ENCODE measurements around the gene MRRF.

MRRF gene

DNA sequence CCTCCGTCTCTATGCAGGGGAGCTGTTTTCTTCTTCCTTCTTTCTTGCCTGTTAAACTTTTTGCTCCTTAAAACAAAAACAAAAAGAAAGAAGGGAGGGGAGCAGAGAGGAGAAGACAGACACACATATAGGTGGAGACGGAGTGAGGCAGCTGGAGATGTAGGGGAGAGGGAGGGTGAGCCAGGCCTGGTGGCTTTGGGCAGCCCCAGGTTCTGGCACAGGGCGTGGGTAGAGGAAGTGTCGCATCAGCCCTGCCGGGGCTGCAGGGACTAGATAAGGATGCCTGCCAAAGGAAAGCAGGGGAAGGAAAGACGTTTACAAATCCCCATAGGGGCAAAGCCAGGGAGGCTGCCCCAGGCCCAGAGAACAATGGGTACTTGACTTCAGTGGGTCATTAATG lies 67.4 kb downstream of the MRRF start:
- DNase-seq (ENCODE audit: low read depth in 2 of 2, low spot score in 1 of 2) = no peak

DNA sequence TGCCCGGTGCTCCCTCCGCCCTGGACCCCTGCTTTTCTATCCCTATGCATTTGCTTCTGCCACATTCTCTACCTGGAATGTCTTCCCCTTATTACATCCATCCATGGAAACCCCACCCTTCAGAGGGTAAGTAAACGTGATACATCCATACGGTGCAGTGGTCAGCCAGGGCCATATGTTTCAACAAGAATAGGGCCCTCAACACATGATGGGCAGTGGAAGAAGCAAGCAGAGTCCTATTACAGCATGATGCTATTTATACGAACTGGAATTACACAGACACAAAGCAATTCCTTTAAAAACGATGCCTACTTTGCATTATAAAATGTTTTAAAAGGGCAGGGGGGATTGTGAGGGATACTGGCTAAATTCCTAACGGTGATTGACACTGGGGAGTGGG lies 68.0 kb downstream of the MRRF start:
- DNase-seq (ENCODE audit: low read depth in 2 of 2, low spot score in 1 of 2) = no peak

DNA sequence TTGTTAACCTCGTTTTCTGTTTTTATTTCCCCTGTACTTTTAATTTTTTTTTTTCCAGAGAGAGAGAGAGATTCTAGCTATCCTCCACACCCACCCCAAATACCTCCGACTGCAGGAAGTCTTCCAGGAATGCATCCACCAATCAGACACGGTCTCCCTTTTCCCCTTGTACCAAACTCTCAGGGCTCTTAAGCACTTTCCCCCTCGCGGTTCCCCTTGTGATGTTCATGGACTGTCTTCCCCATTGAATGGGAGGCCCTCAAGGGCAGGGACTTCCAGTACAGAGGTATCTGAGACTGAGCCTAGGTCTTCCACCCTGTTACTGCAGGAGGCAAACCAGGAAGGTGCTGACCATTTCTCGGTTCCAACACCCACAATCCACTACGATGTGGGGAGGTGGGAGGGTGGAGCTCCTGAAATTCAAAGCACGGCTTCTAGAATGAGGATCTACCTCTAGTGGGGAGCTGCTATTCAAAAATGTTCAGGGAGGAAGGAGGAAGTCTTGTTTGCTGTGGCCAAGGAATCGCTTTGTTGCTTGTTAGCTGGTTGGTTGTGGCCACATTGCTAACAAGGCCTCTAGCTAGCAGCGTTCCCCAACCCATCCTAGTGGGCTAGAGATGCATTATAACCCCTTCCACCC lies 68.6 kb downstream of the MRRF start:
- no peak for DNase-seq (ENCODE audit: low read depth in 2 of 2, low spot score in 1 of 2)

DNA sequence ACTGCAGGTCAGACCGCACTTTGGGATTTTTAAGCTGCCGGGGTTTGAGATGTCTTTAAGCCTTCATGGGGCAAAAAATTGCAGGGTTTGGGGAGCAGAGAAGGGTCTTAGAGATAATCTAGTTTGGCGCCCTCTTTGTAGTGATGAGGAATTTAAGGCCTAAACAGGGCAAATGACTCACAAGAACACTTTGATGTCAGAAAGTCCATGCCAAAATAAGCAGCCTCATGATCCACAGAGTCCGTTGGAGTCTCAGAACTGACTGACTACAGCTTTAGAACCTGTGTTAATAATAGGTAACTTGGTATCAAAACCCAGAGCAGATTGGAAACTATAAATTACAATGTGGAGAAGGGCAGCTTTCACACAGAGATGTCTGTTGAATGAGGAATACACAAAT lies 70.2 kb downstream of the MRRF start:
- no peak for DNase-seq (ENCODE audit: low read depth in 2 of 2, low spot score in 1 of 2)

DNA sequence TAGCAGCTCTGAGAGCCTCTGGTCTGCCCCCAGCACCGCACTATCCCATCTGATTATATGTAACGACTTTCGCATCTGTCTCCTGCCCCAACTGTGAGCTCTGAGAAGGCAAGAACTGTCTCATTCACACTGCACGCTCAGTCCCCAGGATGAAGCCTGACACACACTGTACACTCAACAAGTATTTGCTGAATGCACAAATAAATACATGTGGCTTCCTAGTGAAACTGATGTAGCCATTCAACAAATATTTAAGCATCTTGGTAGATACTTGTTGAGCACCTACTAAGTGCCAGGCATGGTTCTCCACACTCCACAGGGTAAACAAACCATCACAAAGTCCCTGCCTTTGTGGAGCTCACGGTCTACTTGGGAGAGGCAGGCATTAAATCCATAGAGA lies 71.5 kb downstream of the MRRF start:
- no peak for DNase-seq (ENCODE audit: low read depth in 2 of 2, low spot score in 1 of 2)

DNA sequence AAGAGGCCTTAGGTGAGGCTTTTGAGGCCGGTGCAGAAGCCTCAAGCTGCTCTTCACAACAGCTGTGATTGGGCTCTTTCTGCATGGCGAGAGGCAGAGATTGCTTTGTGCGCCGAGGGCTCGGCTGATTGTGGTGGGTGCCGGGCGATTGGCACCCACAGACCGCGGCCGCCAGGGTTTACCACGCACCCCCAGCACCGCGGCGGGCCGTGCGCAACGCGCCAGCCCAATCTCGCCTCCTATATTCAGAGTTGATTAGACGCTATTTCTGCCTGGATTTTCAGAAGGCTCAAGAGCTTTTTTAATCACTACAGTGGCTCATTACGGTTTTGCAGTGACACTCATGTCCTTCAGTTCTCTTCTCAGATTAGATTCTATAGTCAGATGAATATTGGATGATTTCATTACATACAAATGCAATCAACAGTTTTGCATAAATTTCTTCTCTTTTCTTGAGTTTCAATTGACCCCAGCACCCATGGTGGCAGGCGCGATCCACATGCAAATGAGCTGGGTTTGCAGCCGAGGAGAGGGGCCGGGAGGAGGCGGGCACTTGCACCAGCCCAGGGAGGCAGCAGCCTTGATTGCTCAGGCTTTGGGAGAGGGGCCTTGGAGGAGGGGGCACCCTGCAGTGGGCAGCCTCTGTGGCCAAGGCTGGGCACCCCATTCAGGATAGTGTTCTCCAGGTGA lies 72.3 kb downstream of the MRRF start:
- no peak for DNase-seq (ENCODE audit: low read depth in 2 of 2, low spot score in 1 of 2)

DNA sequence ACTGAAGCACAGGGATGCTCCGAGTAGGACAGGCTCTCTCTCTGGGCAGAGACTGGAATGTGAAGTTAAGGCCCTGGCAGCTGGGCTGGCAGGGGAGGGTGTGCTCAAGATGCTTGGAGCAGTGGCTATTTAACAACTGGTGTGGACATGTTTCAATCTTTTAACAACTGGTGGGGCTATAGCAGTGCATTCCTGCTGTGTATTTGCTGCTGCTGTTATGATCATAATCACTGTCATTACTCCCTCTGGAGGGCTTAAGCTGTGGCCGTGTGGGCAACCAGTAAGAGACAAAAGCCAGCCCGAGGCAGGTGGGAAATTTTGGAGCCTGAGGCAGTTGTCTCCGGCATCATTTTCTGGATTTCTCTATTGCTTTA lies 72.9 kb downstream of the MRRF start:
- DNase-seq (ENCODE audit: low read depth in 2 of 2, low spot score in 1 of 2) = no peak

DNA sequence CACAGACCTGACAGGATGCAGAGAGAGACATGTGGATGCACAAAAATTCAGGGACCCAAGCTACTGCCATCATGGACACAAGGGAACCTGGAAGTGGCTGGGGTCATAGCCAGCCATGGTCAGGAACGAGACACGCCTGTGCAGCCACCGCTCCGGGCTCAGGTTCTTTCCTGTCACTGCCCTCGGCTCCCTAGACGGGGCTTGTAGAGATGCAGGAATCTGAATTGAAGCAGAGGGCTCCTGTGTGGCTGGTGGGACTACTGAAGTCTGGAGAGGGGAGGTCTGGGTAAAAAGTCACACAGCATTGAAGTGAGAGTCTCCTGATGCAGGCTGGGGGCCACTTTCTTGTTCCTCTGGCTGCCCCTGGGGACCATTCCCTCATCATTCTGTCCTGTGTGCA lies 73.9 kb downstream of the MRRF start:
- DNase-seq (ENCODE audit: low read depth in 2 of 2, low spot score in 1 of 2) = no peak

DNA sequence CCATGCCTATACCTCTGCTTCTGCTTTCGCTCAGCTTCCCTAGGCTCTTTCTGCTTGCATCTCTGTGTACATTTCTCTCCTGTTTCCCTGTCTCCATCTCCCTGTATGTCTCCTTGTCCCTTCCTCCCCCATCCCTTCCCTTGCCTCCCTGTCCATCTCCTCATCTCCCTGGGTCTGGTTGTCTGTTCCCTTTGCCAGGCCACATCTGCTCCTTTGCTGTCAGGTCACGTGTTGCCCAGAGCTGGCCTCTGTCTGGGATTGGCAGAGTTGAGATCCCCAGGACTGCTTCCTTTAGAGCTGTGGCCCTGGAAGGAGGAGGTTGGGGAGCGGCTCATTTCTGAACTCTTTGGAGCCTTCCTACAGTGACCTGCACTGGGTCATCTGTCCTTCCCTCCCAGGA lies 74.3 kb downstream of the MRRF start:
- DNase-seq (ENCODE audit: low read depth in 2 of 2, low spot score in 1 of 2) = no peak

DNA sequence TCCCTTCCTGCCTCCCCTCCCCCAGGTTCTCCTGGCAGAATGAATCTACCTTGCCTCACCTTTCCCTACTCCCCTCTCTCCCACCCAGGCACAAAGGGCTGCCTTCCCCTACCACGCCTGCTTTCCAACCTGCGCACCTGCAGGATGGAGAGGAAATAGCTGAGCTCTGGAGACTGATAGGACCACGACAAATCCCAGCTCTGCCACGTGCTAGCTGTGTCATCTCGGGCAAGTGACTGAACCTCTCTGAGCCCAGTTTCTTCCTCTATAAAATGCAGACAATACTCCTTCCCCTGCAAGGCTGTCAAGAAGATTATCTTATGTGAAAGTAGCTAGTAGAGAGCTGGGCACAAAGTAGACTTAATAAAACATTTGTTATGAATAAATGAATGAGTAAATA lies 74.9 kb downstream of the MRRF start:
- DNase-seq (ENCODE audit: low read depth in 2 of 2, low spot score in 1 of 2) = no peak

DNA sequence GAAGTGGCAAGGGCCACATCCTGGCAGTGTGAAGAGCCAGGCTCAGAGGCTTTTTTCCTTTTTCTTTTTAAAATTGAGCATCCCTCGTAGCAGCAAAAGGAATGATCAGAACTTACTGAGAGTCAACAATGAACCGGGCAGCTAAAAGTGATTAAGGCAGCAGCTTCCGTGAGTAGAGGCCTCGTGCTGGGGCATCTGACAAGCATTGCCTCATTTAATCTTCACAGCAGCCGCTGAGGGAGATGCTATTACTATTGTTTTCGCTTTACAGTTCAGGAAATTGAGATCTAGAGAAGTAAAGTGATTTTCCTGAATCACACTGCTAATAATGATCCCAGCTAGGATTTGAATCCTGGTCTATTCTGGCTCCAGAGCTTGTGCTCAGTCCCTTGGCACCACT lies 75.5 kb downstream of the MRRF start:
- no peak for DNase-seq (ENCODE audit: low read depth in 2 of 2, low spot score in 1 of 2)

DNA sequence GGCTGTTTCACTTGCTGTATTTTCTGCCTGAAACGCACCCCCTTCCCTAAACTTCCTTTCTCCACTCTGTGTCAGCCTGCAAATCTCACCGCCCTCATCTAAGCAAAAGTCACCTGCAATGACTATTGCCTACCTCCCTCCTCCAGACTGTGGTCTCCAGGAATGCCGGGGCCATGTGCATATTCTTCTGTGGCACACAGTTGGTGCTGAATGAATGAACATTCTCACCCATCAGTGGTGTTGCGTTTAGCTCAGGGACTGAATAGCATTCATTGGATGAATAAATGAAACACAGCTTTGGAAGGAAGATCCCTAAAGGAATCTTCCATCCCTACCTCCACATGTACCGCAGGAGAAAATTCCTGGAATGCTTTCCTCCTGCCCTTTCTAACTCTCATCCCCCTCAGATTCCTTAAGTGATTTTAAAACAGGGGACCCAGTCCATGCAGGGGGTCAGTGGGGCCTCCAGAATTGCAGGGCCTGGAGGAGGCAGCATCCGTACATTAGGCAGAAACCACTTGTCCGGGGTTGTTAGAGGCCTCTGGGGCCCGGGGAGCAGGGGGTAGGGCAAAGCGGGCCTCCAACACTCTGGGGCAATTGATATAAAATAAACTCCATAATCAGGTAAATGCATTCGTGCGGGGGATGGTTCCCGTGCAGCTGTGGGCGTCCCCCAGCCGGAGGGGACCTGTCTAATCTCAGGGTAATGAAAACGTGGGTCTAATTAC lies 77.8 kb downstream of the MRRF start:
- DNase-seq (ENCODE audit: low read depth in 2 of 2, low spot score in 1 of 2) = no peak

DNA sequence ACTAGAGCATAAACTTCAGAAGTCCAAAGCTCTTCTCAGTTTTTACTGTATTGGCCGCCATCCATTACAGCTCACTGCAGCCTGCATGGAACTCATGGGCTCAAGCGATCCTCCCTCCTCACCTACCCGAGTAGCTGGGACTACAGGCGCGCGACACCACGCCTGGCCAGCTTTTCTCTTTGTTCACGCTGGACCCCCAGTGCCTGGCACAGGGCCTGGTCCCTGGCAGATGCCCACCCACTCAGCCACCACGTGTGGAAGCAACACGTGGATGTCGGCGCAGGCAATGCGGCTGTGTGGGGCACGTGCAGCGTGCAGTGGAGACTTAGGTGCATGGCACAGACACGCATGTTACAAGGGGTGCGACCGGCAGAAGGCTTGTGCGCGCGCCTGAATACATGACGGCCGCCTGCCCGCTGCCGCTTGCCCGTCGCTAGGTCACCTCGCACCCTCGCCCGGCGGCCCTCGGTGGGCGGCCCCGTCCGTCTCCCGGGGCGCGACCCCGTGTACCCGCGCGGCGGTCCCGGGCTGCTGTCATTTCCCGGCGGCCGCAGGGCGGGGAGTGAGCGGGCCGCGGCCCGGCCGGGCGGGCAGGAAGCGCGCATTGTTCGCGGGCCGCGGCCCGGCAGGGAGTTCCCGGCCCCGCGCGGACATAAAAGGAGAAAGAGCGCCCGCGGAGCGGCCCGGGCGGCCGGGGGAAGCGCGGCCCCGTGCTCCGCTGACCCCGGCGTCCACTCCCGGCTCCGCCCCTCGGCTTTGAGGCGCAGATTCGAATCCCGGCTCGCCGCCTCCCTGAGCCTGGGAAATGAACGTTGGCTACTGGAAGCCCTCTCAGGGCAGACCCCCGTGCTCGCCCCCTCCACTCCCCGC lies 82.0 kb downstream of the MRRF start:
- no peak for DNase-seq (ENCODE audit: low read depth in 2 of 2, low spot score in 1 of 2)

DNA sequence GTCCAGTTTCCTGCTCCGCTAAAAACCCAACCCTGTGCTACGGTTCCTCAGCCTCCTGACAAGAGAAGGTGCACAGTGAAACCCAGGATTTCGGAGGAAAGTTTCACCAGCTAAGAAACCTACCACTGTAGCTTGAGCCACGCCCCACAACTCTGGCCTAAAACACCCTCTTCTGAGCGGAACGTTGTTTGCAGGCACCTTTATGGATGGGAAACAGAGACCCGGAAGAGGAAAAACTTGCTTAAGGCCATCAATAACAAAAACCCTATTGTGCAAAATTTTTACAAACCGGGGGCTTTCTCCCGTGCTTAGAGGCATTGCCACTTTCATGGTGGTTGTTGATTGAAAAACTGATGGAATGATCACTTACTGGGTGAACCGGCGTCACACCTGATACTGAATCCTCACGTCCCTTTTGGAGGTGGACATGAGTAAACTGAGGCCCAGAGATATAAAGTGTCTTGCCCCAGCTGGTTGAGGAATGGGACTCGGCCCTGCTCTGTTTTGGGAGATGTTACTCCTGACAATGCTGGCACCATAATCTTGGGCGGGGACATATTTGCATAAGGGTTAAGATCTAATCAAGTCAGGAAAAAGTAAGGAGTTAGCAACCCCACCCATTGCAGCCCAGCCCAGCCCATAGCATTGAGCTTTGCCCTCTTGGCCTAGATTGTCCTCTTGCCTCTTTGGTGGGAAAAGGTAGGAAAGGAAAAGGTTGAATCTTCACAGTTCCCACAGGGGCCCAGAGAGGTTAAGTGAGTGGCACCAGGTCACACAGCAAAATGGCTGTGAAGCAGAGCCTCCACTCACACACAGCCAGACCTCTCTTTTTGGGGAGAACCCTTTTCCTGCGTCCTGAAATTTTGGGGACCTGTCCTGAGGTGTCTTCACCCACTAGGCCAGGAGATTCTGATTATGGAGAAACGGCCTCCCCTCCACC lies 82.9 kb downstream of the MRRF start:
- DNase-seq (ENCODE audit: low read depth in 2 of 2, low spot score in 1 of 2) = no peak

DNA sequence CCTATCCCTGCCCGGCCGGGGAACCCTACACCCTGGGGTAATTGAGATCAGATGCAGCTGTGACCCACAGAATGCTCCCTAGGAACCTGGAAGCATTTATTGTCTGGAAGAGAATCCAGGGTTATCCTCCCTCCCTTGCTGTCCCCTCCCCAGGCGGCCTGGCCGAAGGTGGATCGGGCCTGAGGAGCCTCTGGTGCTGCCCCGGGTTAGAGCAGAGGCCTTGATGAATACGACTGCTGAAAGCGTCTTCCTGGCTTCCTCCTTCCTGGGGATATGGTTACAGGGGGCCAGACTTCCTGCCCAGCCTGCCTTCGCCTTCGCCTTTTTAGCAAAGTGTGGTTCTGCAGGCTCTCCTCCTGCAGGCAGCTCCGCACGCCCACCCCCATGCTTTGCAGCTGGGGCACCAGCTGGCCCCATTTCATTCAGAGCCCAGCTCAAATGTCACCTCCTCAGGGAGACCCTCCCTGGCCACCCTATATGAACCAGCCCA lies 83.7 kb downstream of the MRRF start:
- DNase-seq (ENCODE audit: low read depth in 2 of 2, low spot score in 1 of 2) = no peak

DNA sequence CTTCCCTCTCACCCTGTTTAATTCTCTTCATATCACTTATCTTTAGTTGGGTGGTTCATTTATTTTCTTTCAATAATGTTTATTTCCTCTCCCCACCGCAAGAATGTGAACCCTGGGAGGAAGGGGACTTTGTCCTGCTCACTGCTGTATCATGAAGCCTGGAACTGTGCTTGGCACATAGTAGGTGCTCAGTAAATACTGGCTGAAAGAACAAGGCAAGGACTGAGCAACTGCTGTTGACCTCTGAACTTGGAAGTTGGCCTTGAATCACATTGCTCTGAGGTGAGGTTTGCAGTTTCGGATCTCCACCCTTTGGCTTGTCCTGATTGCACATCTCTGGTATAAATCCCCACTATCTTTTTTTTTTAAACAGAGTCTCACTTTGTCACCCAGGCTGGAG lies 84.1 kb downstream of the MRRF start:
- no peak for DNase-seq (ENCODE audit: low read depth in 2 of 2, low spot score in 1 of 2)

DNA sequence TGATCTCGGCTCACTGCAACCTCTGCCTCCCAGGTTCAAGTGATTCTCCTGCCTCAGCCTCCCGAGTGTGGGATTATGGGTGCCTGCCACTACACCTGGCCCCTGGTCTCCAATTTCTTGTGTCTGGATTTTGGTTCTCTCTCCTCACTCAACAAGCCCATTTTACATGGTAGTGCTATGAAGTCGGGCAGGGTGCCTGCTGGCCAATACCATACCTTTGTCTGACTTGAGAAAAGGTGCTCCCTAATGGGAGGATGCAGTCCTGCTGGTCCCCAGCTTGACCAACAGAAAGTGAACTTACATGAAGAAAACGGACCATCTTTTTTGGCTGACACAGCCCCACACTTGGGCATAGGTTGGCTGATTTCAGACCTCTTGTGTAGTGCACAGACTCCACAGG lies 84.5 kb downstream of the MRRF start:
- no peak for DNase-seq (ENCODE audit: low read depth in 2 of 2, low spot score in 1 of 2)

DNA sequence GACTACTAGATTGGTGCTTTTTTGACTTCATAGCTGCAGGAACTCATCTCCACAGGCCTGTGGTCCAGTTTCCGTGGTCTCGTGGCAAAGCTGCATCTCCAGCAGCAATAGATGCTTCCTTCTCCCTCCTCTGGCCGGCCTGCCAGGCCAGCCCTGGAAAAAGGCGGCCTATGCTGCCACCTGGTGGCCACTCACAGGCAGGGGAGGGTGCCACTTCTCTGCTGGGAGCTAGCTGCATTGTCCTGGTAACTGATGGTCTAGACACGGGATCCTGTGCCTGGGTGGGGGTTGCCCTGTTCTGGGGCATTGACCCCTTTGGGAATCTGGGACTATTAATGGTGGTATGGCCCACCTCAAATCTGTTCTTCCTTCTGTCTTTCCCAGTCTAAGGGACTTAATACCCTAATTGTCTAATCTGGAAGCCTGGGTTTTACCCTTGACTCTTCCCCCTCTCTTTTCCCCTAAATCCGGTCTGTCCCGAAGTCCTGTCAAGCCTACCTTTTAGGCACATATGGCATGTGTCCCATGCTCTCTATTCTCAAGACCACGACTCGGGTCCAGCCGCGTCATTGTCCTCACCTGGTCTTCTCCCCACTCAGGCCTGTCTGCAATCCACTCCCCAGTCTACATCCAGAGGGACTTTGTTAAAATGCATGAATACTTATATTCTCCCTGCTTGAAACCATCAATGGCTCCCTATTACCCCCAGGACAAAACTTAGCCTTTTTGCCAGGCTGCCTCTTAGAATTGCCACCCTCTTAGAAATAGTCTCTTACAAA lies 86.1 kb downstream of the MRRF start:
- DNase-seq (ENCODE audit: low read depth in 2 of 2, low spot score in 1 of 2) = peak; percentile 44 to 48

DNA sequence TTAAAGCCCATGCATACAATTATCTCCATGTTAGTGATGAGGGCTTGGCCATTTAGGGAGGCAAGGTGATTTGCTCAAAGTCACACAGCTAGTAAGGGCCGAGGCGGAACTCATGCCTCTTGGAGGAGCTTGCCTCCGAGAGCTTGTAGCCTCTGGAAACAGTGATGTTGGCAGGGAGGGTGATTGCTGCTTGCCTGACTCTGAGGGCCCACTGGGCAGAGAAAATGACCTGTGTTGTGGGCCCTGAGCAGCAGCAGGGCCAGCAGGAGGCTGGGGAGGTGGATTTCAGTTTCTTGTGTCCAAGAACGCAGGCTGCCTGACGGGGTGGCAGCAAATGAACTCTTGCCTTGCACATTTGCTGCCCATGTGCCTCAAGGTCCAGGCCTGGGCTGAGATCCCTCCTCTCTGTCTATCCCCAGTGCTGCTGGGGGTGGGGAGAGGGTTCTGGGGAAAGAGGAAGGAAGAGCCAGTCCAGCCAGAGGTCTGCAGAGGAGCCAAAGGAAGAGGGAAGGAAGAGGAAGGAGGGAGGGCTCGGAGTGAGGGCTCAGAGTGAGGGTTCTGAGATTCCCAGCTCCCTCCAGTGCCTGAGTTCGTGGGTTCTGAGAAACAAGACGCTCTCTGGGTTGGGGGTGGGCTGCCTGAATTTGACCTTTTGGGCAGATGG lies 90.0 kb downstream of the MRRF start:
- DNase-seq (ENCODE audit: low read depth in 2 of 2, low spot score in 1 of 2) = no peak
